Kidney capillary endothelial cell (primary cell): ENCODE results near the gene PFKFB3.

Experiments used
- DNase-seq: peaks from one replicate; pipeline ENCODE4 v3.0.0-alpha.2; 2018; ENCODE audit warnings: low spot score

PFKFB3 gene

DNA sequence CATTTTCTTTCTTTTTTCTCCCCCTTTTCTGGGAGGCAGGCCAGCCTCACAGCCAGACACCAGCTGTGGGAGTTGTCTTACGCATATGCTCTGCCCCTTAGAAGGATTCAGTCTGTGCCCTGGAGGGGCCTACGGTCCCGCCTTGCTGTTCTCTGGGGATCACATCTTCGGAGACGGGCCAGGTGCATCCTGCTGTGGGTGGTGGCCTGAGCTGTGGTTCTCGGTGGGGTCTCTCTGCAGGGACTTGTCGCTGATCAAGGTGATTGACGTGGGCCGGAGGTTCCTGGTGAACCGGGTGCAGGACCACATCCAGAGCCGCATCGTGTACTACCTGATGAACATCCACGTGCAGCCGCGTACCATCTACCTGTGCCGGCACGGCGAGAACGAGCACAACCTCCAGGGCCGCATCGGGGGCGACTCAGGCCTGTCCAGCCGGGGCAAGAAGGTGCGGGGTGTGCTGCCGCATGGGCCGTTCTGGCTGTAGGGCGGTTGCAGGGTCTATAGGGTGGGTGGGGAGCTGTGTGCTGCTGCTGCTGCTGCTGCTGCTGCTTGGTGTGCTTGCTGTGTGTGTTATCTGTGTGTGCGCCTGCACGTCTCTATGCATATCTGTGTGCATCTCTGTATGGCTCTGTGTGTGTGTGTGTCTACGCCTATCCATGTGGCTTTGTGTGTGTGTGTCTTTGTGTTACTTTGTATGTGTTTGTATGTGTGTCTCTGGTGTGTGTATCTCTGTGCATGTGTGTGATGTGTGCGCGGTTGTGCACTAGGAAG lies 17.9 kb downstream of the PFKFB3 start:
- no peak for DNase-seq

DNA sequence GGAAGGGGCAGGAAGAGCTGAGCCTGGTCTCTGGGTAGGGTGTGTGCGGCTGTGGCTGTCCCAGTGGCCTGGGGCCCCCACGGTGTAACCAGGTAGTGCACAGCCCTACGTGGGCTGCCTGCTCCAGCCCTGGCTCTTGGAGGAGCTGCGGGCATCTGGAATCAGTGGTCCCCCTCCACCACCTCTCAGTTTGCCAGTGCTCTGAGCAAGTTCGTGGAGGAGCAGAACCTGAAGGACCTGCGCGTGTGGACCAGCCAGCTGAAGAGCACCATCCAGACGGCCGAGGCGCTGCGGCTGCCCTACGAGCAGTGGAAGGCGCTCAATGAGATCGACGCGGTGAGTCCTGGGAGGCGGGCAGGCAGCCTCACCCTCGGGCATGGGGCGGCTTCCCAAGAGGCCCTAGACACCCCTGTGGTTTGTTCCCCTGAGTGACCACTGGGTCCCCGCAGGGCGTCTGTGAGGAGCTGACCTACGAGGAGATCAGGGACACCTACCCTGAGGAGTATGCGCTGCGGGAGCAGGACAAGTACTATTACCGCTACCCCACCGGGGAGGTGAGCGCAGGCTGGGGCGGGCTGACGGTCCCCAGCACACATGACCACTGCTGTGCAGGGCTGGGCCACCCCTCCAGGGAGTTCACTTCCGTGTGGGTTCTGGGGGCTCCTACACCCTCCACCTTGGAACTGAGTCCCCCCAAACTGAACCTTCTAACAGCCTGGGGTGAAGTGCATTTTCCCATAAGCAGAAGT lies 18.6 kb downstream of the PFKFB3 start:
- no peak for DNase-seq

DNA sequence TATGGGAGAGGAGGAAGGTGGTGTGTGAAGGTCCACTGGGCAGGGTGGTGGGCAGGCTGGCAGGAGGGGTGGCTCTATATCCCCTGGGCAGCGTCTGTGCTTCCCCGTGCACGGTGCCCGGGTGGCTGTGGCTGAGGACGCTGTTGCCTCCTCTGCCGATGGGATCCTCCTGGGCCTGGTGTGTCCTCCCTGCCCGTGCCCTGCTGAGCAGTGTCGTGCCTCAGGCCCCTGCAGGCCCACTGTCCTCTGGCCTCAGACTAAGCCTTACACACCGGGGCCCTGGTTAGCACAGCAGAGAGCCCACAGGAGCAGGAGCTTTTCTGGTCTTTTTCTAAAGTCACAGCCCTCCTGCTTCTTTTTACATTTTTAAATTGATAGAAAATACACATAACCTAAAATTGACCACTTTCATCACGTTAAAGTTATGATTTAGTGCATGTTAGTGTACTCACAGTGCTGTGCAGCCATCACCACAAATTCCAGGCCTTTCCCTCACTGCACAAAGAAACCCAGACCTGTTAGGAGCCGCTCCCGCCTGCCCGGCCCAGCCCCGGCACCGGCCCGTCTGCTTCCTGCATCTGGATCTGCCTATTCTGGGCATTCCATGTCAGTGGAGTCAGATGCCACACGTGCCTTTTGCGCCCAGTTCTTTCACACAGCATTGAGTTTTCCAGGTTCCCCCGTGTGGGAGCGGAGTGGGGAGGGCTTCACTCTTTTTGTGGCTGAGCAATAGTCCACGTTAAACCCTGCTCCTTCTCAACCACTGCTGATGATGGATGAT lies 19.4 kb downstream of the PFKFB3 start:
- peak; percentile 79 for DNase-seq

DNA sequence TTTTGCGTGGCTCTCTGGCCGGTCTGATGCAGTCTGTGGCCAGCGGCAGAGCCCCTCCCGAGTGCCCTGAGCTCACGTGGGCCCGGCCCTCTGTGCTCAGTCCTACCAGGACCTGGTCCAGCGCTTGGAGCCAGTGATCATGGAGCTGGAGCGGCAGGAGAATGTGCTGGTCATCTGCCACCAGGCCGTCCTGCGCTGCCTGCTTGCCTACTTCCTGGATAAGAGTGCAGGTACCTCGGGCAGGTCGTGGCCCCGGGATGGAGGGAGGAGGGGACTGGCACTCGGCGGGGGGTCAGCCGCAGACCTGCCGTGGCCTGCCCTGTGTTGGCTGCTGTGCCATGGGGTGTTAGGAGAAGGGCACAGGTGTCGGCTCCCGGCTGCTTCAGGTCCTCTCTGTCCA lies 20.0 kb downstream of the PFKFB3 start:
- no peak for DNase-seq

DNA sequence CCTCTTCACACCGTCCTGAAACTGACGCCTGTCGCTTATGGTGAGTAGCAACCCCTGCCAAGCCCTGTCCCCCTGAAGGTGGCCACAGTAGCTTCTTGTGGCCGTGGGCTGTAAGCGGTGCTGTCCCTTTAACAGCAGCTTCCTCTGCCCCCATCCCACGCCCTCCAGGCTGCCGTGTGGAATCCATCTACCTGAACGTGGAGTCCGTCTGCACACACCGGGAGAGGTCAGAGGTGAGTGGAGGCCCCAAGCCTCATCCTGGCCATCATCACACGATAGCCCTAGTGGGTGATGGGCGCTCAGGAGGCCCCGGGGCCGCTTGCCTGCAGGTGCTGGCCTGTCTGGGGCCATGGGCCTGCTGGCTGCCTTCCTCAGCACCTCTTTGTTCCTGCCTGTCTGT lies 21.2 kb downstream of the PFKFB3 start:
- no peak for DNase-seq

DNA sequence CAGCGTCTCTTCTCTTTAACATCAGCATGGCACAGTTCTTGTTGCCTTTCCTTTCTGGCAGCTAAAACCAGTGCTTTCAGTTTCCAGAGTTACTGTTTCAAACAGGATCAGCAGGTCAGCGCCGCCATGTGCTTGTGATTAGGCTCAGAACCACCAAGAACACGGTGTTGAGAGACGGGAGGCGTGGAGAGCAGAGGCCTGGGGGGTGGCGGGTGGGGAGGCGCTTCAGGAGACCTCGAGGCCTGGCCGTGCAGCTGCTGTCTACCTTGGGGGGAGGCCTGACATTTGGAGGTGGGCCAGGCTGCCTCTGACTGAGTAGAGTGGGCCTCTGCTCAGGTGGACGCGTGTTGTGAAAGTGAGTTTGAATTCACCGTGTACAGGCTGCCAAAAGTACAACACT lies 22.0 kb downstream of the PFKFB3 start:
- no peak for DNase-seq

DNA sequence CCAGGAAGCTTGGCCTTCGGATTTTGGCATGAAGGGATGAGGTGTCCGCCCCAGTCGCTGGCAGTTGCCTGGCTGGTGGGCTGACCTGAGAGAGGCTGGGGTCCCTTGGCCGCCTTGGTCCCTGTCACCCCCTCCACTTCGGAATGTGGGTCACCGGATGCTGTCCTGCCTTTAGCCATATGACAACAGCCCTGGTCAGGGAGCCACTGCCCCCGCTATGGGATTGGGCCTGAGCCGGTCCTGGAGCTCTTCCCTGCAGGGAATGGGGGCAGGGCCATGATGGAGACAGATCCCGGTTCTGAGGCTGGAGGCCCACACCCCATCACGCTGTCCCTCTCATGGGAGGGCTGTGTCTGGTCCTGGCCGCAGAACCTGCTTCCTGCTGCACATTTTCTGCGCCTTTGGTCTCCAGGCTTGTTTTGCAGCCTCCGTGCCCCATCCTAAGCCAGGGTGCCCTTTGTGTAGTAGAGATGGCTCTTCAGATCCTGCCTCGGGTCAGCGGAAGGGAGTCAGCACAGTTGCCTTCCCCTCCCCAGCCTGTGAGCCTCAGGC lies 22.6 kb downstream of the PFKFB3 start:
- no peak for DNase-seq

DNA sequence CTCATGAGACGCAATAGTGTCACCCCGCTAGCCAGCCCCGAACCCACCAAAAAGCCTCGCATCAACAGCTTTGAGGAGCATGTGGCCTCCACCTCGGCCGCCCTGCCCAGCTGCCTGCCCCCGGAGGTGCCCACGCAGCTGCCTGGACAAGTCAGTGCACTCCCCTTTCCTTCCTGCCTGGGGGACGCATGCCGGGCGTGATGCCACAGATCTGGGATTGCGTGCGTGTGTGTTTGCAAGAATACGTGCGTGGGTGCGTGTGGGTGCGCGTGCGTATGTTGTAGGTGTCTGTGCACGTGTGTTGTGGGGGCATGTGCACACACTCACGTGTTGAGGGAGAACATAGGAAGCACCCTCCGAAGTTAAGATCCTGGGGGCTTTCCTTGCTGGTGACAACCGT lies 23.5 kb downstream of the PFKFB3 start:
- no peak for DNase-seq

DNA sequence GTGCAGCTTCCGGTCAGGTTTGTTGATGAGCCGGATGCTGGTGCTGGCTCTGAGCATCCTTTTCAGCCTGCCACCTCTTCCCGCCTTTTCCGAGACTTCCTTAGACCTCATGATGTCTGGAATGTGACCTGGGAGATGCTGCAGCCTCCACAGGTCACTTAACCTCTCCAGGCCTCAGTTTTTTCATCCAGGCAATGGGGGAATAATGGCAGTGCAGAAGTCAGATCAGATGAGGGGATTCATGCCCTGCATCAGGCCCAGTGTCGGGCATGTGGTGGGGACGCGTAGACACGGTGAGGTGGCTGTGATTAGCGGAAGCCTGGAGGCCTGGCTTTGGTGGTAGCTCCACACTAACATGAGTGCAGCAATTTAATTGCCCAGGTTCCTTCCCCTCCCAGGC lies 24.6 kb downstream of the PFKFB3 start:
- DNase-seq: no peak

DNA sequence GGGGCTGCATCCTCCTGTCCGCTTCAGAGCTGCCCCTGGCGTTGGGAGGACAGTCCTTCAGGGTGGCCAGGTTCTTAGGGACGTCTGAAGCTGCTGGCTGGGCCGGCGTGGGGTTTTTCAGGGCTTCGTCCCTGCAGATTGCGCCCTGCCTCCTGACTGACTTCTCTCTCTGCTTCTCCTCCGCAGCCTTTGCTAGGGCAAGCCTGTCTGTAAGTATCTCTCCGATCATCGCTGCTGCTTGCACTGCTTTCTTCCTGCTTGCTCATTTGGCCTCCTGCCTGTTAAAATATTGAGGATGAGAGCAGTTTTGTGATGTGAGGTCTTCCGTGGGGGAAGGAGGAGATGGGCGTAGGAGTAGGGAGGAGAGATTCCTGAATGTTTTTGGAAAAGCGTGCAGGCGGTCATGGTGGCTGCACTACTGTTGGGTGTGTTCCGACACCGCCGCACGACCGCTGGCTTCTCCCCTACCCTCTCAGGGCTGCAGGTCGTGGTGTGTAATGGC lies 25.3 kb downstream of the PFKFB3 start:
- no peak for DNase-seq

DNA sequence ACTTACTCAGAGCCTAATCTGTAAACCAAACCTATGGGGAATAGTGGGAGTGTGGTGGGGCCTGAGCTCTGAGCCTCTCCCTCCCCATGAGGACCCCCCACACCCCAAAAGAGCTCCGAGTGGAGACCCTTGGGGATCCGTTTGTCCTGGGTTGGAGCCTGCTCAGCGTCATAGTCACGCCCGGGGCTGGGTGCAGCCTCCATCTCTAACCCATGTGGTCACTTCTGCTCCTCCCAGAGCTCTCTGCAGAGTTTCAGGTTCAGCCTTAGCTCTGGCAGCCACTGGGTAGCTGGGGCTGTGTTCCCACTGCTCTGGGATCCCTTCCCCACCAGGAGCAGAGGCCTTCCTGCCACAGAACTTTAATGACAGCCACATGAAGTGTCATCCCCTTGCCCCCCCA lies 25.9 kb downstream of the PFKFB3 start:
- DNase-seq: no peak

DNA sequence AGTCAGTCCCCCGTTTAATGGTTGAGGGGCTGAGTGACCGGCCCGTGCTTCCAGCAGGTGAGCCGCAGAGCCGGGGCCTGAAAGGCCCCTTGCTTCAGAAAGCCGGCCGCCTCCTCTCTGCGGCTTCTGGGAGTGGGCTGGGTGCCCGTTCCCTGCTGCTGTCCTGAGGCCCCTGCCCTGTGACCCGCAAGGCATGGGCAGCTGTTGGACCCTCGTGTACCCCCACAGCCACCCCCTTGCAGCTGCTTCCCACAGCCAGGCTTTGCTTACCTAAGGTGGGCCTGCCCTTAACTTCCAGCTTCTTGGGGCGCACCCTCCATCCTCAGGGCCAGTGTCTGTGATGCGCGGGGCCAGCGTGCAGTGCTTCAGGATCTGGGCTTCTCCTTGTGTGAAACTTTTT lies 26.6 kb downstream of the PFKFB3 start:
- no peak for DNase-seq

DNA sequence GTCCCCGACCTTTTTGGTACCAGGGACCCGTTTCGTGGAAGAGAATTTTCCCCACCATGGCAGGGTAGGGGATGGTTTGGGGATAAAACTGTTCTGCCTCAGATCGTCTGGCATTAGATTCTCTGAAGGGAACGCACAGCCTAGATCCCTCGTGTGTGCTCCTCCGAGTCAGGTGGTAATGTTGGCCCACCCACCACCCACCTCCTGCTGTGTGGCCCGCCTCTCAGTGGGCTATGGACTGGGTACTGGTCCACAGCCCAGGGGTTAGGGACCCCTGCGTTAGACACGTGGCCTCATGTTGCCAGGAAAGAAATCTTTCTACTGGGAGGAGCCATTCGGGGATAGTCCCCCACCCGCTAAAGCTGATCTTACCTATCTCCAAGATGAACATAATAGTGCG lies 27.0 kb downstream of the PFKFB3 start:
- DNase-seq: no peak

DNA sequence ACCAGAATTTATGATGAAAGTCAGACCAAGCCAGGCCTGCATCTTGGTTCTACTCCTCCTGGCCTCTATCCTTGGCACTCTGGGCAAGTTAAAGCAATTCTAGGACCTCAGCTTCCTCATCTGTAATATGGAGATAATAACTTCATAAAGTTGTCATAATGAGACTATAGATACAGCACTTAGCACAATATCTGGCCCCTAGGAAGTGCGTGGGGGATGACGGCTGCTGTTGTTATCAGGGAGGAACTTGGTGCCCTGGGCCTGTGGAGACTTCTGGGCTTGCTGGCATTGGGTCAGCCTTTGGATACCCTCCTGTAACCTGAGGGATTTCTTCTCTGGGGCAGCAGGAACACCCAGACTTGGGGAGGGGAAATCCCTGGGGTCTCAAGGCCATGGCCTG lies 27.6 kb downstream of the PFKFB3 start:
- no peak for DNase-seq

DNA sequence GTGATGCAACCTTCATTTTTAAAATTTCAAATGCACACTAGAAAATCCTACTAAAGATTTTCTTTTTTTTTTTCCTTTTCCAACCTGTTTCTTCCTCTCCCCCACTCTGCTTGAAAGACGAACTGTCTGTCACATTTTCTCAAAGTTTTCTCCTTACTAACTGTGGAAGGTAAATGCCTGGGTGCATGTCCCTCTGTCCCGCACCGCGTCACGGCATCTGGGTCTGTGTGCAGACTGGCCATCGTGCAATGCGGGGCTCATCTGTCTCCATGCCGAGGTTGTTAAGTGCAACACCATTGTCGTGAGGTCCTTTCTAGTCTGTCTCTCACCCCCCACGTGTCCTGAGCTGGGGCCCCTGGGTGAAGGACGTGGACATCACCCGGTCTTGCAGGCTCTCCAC lies 28.4 kb downstream of the PFKFB3 start:
- DNase-seq: no peak

DNA sequence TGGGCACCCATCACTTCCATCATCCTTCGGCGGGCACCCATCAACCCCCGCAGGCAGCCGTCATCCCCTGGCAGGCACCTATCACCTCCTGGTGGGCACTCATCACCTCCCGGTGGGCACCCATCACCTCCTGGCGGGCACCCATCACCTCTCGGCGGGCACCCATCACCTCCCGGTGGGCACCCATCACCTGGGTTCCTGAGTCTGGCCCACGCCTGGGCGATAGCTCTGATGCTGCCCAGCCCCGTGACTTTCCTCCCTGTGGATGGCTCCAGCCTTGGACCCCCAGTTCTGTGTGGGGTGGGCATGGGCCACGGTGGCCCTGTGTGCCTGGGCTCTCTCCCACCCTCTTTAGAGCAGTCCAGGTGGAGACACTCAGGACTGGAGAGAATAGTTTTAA lies 29.0 kb downstream of the PFKFB3 start:
- DNase-seq: no peak

DNA sequence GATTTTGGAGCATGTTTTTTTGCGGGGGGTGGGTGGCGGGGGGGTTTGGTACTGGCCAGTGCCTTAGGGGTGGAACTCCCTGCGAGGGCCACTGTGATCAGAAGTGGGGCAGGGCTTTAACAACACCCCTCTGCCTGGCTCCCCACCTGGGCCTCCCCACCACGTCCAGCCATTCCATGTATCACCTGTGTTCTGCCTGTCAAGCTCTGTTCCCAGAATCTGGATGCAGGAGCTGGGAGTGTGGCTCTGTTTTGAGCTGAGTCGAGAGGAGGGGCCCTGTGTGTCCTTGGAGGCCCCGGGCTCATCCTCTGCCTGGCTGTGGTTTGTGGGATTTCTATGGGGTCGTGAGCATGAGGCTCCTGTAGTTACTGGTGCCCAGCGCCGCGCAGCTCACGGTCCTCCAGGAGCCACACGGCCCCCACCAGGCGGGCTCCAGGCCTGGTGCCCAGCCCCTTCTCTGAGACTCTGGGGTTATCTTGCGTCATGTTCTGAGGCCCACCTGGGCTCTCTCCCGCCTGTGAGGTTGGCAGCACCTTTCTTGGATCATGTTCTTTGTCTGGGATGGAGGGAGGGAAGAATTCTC lies 29.6 kb downstream of the PFKFB3 start:
- no peak for DNase-seq

DNA sequence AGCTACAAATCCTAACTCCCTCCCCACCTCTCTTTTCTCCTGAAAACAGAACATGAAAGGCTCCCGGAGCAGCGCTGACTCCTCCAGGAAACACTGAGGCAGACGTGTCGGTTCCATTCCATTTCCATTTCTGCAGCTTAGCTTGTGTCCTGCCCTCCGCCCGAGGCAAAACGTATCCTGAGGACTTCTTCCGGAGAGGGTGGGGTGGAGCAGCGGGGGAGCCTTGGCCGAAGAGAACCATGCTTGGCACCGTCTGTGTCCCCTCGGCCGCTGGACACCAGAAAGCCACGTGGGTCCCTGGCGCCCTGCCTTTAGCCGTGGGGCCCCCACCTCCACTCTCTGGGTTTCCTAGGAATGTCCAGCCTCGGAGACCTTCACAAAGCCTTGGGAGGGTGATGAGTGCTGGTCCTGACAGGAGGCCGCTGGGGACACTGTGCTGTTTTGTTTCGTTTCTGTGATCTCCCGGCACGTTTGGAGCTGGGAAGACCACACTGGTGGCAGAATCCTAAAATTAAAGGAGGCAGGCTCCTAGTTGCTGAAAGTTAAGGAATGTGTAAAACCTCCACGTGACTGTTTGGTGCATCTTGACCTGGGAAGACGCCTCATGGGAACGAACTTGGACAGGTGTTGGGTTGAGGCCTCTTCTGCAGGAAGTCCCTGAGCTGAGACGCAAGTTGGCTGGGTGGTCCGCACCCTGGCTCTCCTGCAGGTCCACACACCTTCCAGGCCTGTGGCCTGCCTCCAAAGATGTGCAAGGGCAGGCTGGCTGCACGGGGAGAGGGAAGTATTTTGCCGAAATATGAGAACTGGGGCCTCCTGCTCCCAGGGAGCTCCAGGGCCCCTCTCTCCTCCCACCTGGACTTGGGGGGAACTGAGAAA lies 30.4 kb downstream of the PFKFB3 start:
- DNase-seq: no peak

DNA sequence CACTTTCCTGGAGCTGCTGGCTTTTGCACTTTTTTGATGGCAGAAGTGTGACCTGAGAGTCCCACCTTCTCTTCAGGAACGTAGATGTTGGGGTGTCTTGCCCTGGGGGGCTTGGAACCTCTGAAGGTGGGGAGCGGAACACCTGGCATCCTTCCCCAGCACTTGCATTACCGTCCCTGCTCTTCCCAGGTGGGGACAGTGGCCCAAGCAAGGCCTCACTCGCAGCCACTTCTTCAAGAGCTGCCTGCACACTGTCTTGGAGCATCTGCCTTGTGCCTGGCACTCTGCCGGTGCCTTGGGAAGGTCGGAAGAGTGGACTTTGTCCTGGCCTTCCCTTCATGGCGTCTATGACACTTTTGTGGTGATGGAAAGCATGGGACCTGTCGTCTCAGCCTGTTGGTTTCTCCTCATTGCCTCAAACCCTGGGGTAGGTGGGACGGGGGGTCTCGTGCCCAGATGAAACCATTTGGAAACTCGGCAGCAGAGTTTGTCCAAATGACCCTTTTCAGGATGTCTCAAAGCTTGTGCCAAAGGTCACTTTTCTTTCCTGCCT lies 31.1 kb downstream of the PFKFB3 start:
- DNase-seq: no peak

DNA sequence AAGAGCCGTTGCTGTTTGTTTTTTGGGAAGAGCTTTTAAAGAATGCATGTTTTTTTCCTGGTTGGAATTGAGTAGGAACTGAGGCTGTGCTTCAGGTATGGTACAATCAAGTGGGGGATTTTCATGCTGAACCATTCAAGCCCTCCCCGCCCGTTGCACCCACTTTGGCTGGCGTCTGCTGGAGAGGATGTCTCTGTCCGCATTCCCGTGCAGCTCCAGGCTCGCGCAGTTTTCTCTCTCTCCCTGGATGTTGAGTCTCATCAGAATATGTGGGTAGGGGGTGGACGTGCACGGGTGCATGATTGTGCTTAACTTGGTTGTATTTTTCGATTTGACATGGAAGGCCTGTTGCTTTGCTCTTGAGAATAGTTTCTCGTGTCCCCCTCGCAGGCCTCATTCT lies 31.6 kb downstream of the PFKFB3 start:
- no peak for DNase-seq
